ENCODE data around the gene RNF157.

GRCh38 chr17:76147211-76148014, 92.9 kb downstream of the RNF157 start:
- no peak for TF ChIP-seq SP1 (CRISPR knock-in tag; IDR thresholded peaks at IDR 0.05)
- no peak for TF ChIP-seq ZNF766 (CRISPR knock-in tag; conservative IDR thresholded peaks at IDR 0.05)
- TF ChIP-seq CTCF (IDR thresholded peaks at IDR 0.05 in 2 of 3, conservative IDR thresholded peaks at IDR 0.05 in 1 of 3; ENCODE audit: insufficient read depth in 2 of 3, low read depth in 1 of 3, low read length in 3 of 3) = peak; percentile 11 to 53 (median 49); a peak in 4 of 6 replicates
- TF ChIP-seq REST (IDR thresholded peaks at IDR 0.05; ENCODE audit: borderline replicate concordance) = no peak
- TF ChIP-seq REST (CRISPR knock-in tag; IDR thresholded peaks at IDR 0.05; ENCODE audit: low read depth) = no peak
- no peak for TF ChIP-seq ZNF124 (CRISPR knock-in tag; IDR thresholded peaks at IDR 0.05)
- no peak for TF ChIP-seq E2F1 (CRISPR knock-in tag; IDR thresholded peaks at IDR 0.05)
